ENCODE data around the gene SHISA2.

GRCh38 chr13:26021516-26021915, 30.3 kb downstream of the SHISA2 start:
- no peak for TF ChIP-seq CTCF (IDR thresholded peaks at IDR 0.05)
- no peak for TF ChIP-seq POLR2A (IDR thresholded peaks at IDR 0.05; ENCODE audit: low read length)
- no peak for TF ChIP-seq KDM1A (IDR thresholded peaks at IDR 0.05; ENCODE audit: low read depth)
- no peak for TF ChIP-seq JUNB (IDR thresholded peaks at IDR 0.05)
- TF ChIP-seq MAX (IDR thresholded peaks at IDR 0.05), result no peak
- no peak for TF ChIP-seq EHMT2 (IDR thresholded peaks at IDR 0.05; ENCODE audit: low read depth)
- no peak for TF ChIP-seq RFX5 (IDR thresholded peaks at IDR 0.05)
- TF ChIP-seq E2F6 (IDR thresholded peaks at IDR 0.05; ENCODE audit: borderline replicate concordance, low read depth), result no peak
